Left cardiac atrium (tissue), 4 donors: ENCODE results near the gene ADGRA1. TPM values are rescaled to one million over a fixed set of nuclear protein-coding genes. Genes with fewer than 3 reads are reported as not detected.
"Not testable (repeated sequence)": the region's sequence is repeated elsewhere in the genome, so short reads cannot be mapped to it uniquely, and the experiment has no call there.

Source experiments
- ATAC-seq, 2 donors: fragments of 200-7000 bp; cut with Tn5 transposase; one replicate each; pipeline ENCODE4 v1.9.1; 2020; ENCODE audit warnings: mild to moderate bottlenecking in 2 of 2, moderate library complexity in 2 of 2
- DNase-seq: peaks from one replicate; pipeline ENCODE4 v3.0.0-alpha.2; 2020
- intact Hi-C, 2 donors: fragments of 100-400 bp; cut with DNase I; formaldehyde crosslinking; loops; one replicate each; pipeline versions ENCODE4 v1.14.1 to v1.15.1; 2022 to 2023
- total RNA-seq, 2 donors: library from RNA; stranded (reverse); fragmentation: NEBNext Ultra II Directional; extraction: Animal tissue kit (Norgen Biotek cat#: 25700); gene quantifications; one replicate each; pipeline ENCODE4 v1.2.1, GENCODE V29; 2021
- donor health status: DM: no; HTN: yes; CAD: no.
- donor health status: DM: no; HTN: yes; CAD: no; lungs with severe emphysema.
- donor health status: DM: yes; HTN: yes; CAD: no.
- donor health status: Dilated cardiomyopathy.

The ADGRA1 gene
- total RNA-seq, 2 donors from 2014 or later: 0.10 TPM; not detected in 1

DNA sequence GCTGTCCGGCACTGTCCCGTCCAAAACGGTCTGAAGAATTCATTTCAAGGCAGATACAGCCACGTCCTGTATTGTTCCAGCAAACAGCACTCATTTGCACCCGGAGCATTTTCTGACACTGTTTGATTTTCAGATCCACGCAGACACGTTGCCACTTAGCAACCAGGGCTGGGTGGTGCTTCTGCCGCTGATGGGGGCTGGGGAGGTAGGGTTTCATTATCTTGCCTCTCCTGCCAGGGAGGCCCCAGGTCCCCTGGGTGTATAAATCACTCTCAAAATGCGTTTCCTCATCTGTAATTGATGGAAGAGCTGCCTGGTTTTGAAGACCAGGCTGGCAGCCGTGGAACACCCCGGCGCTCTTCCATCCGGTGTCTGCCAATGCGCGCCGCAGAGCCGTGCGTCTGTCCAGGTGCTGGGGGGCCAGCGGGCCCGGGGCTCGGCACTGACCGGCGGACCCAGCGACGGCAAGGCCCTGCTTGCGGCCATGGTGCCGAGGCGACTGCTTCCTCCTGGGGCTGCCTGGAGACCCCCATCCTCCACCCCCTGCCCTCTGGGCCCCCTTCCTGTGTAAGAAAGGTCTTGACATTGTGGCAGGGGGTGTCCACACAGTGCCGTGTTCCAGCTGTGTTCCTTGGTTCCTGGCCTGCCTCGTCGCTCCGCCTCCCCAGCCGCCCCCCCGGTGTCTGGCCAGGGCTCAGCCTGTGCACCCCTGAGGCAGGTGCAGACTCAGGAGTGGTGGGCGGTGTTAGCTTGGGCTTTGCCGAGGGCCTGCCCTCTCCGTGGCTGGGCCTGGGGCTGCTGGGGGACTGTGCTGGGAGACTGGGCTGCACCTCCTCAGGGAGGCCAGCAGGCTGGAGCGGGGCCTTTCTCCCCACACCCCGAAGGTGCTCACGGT lies 16.6 kb downstream of the ADGRA1 start:
- ATAC-seq: no peak
- intact Hi-C loops: no loop called here
- DNase-seq: no peak

DNA sequence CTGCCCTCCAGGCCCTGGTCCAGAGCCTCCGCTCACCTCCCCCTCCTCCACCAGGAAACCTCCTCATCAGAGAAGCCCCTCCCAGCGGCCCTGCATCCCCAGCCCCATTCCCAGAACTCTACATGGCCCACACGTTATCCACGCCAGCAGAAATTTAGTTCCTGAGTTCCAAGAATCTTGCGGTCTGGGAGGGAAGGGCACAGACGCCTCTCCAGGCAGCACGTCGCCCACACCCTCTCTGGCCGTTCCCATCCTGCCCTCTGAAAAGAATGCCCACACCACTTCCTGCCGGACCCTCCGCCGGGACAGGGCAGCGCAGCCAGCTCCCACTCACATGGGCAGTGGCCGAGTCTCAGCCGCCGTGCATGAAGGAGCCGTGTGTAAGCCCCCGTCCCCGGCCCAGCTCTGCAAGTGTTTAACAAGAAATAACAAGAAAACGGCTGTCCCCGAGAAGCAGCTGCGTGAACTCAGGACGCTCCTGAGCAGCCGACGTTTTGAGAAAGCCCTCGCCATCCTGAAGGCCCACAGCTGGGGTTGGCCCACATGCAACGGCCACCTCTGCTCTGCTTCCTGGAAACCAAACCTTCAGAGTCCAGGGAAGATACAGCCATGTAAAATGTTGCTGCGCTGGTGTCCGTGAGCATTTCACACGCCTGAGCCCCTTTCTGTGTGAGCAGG lies 17.4 kb downstream of the ADGRA1 start:
- DNase-seq: no peak
- ATAC-seq: no peak
- intact Hi-C loops: no loop called here

GRCh38 chr10:133105686-133106390 lies 18.1 kb downstream of the ADGRA1 start:
- ATAC-seq (no peak), DNase-seq (no peak)
- intact Hi-C loops: no loop called here

GRCh38 chr10:133106516-133106915 lies 18.8 kb downstream of the ADGRA1 start:
- no peak for ATAC-seq
- intact Hi-C loops: no loop called here
- DNase-seq: no peak

DNA sequence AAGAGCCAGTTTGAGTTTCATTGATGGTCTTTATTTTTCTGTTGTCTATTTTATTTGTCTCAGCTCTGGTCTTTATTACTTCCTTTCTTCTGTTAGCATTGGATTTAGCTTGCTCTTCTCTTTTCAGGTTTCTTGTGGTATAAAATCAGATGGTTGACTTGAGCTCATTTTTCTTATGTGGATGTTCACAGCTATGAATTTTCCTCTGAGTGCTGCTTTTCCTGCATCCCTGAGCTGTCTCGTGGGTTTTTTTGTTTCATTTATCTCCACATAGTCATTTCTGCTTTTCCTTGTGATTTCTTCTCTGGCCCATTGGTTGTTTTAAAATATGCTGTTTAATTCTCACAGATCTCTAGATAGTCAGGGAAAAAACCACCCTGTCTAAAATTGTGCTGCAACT lies 19.7 kb downstream of the ADGRA1 start:
- no peak for ATAC-seq
- DNase-seq: no peak
- intact Hi-C loops: no loop called here

GRCh38 chr10:133109711-133110110 lies 22.0 kb downstream of the ADGRA1 start:
- DNase-seq: no peak
- no peak for ATAC-seq
- intact Hi-C loops: no loop called here

DNA sequence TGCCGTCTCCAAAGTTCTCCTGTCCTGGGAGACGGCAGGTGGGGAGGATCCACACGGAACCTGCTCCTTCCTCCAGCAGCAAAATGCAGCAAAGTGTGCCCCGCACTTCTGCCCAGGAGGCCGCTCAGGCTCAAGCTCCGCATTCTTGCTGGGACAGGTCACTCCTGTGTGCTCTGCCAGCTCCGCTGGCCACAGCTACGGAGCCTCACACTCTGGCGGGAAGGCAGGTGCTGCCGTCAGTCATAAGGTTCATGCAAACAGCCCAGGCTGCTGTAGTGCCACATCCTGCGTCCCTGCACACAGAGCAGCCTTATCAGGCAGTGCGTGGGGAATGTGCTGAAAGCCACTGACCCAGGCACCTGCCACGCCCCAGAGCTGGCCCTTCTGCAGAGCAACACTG lies 22.4 kb downstream of the ADGRA1 start:
- ATAC-seq: peak in 1 of 2 donors; percentile 37
- intact Hi-C loops: no loop called here
- no peak for DNase-seq

GRCh38 chr10:133110609-133111275 lies 23.0 kb downstream of the ADGRA1 start:
- intact Hi-C loops: no loop called here
- no peak for ATAC-seq
- DNase-seq: no peak

- DNase-seq, ATAC-seq, intact Hi-C loops: not testable (repeated sequence)
Measured at GRCh38 chr10:133111640-133112039, 23.9 kb downstream of the ADGRA1 start.

- intact Hi-C loops: no loop called here
- no peak for DNase-seq
- no peak for ATAC-seq
Measured at GRCh38 chr10:133113146-133113830, 25.6 kb downstream of the ADGRA1 start.

GRCh38 chr10:133113847-133114246 lies 26.1 kb downstream of the ADGRA1 start:
- intact Hi-C loops: no loop called here
- ATAC-seq: no peak
- DNase-seq: no peak

GRCh38 chr10:133114251-133114650 lies 26.5 kb downstream of the ADGRA1 start:
- DNase-seq: no peak
- intact Hi-C loops: no loop called here

DNA sequence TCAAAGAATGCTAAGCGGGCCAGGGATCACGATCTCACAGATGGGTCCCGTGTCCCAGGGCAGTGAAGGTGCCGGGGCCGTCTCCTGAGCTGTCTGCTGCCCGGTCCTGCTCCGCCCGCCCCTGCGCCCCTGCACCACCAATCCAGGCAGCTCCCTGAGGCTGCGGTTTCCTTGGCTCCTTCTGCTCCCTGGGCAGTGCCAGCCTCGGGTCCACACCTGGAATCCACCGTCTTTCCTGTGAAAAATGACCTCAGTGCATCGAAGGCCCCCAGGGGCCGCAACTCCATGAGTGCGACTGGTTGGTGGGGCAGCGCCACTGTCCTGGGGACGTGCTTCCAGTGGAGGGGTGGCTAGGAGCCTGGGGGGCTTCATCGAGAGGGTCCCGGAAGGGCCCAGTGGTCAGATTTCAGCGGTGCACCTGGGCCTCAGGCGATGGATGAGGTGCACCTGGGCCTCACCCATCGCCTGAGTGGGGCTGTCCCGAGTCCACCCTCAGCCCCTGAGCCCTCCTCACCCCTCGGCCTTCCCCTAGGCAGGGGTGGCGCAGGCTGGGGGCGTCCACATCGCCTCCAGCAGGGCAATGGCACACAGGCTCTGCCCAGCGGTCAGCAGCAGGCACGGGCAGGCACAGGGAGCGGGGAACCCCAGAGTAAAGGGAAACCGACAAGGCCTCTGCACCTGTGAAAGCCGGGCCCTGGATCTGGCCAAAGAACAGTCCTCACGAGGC lies 27.2 kb downstream of the ADGRA1 start:
- ATAC-seq: no peak
- intact Hi-C loops: no loop called here
- DNase-seq: no peak

More at GRCh38 chr10:133114251-133114650, 26.5 kb downstream of the ADGRA1 start:
- no peak for ATAC-seq

DNA sequence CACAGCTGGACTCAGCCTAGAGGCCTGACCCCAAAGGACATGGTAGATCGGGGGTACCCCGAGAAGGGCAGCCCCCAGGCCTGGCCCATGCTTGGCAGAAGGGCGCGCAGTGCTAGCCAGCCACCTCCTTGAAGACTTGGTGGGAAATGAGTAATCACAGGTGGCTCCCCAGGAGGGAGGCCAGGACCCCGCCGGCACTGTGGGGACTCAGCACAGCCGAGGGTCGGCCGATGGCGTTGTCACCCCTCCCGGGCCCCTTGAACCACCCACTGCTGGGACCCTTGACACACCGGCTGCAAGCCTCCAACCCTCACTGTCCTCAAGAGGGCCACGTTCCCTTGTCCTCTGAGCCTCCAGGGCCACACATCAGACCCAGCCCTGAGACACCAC lies 27.7 kb downstream of the ADGRA1 start:
- intact Hi-C loops: no loop called here
- no peak for ATAC-seq
- DNase-seq: no peak

- no peak for DNase-seq
- intact Hi-C loops: no loop called here
- no peak for ATAC-seq
Measured at GRCh38 chr10:133115976-133116375, 28.3 kb downstream of the ADGRA1 start.

DNA sequence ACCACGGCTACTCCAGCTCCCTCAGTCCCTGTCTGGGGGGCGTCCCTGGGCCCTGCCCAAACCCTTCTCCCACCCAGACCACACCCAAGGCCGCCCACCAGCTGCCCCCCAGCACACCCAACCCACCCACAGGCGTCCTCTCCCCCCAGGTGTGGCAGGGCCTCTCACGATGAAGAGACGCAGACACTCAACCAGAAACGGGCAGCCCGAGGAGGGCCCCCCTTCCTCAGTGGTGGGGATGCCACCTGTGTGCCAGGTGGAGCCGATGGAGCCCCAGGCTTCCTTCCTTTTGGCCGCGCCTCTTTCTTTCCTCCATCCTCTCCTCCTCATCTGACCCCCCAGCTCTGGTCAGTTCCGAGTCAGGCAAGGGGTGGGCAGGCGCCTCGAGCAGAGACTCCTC lies 28.7 kb downstream of the ADGRA1 start:
- no peak for DNase-seq
- intact Hi-C loops: no loop called here
- no peak for ATAC-seq

- no peak for ATAC-seq
- intact Hi-C loops: no loop called here
- DNase-seq: no peak
Measured at GRCh38 chr10:133117036-133117687, 29.4 kb downstream of the ADGRA1 start.

GRCh38 chr10:133117688-133118071 lies 30.0 kb downstream of the ADGRA1 start:
- peak; percentile 16 to 38 for ATAC-seq
- no peak for DNase-seq
- intact Hi-C loops: no loop called here
